Kidney (tissue), 14 donors: Measurements from ENCODE around the gene CENPN. TPM values are rescaled to one million over a fixed set of nuclear protein-coding genes. Genes with fewer than 3 reads are reported as not detected.

Experiments
- DNase-seq, 5 donors: peaks; one replicate each; pipeline ENCODE4 v3.0.0-alpha.2; 2013 to 2020
- FAIRE-seq: peaks from 2 replicates; lab custom pipeline; 2012; peaks lifted over from hg19 to GRCh38; lab: Jason Lieb, UNC
- H3K27ac ChIP-seq, 2 donors: one replicate each; pipeline ENCODE4 v1.7.0; 2013; ENCODE audit warnings: low read depth in 2 of 2, low read length in 2 of 2, inconsistent platforms in 1 of 2
- H3K27me3 ChIP-seq: one replicate; pipeline ENCODE4 v1.7.1; 2013; ENCODE audit warnings: low read length, inconsistent platforms; ENCODE audit not compliant: control insufficient read depth, insufficient read depth
- H3K36me3 ChIP-seq, 3 donors: one replicate each; pipeline versions ENCODE4 v1.7.0 to v1.7.1; 2013; ENCODE audit warnings: low read length in 3 of 3, control low read depth in 1 of 3, inconsistent platforms in 1 of 3; ENCODE audit not compliant: insufficient read depth in 3 of 3, control insufficient read depth in 2 of 3
- H3K4me1 ChIP-seq, 3 donors: one replicate each; pipeline versions ENCODE4 v1.7.0 to v1.7.1; 2013; ENCODE audit warnings: low read length in 3 of 3, inconsistent platforms in 1 of 3, low read depth in 1 of 3; ENCODE audit not compliant: control insufficient read depth in 2 of 3, insufficient read depth in 2 of 3
- H3K4me3 ChIP-seq, 3 donors: one replicate each; pipeline versions ENCODE4 v1.7.0 to v1.8.1; 2013; ENCODE audit warnings: low read length in 3 of 3, control low read depth in 1 of 3, inconsistent platforms in 1 of 3
- H3K9ac ChIP-seq, 3 donors: one replicate each; pipeline versions ENCODE4 v1.7.0 to v1.7.1; 2013; ENCODE audit warnings: low read length in 3 of 3, control low read depth in 1 of 3, inconsistent platforms in 1 of 3
- H3K9me3 ChIP-seq, 3 donors: one replicate each; pipeline versions ENCODE4 v1.7.0 to v1.7.1; 2013; ENCODE audit warnings: low read length in 3 of 3, control low read depth in 1 of 3, inconsistent platforms in 1 of 3; ENCODE audit not compliant: control insufficient read depth in 2 of 3, insufficient read depth in 1 of 3
- intact Hi-C: fragments of 100-400 bp; cut with DNase I; formaldehyde crosslinking; loops from one replicate; pipeline ENCODE4 v1.11.1; 2022
- polyA plus RNA-seq: library from polyadenylated mRNA; stranded (reverse); fragments of 350-450 nt; fragmentation: Illumina TruSeq; extraction: RNeasy Lipid Tissue Mini Kit (QIAGEN cat#74804); gene quantifications from one replicate; pipeline ENCODE4 v1.2.3, GENCODE V29; 2014; ENCODE audit warnings: low read depth, low replicate concordance; ENCODE audit not compliant: insufficient read depth
- total RNA-seq: library from RNA; stranded (reverse); fragmentation: NEBNext Ultra II Directional; extraction: Animal tissue kit (Norgen Biotek cat#: 25700); gene quantifications from one replicate; pipeline ENCODE4 v1.2.1, GENCODE V29; 2021
- TF ChIP-seq, protein P1 (sequence below): IDR thresholded peaks from 3 replicates; pipeline ENCODE4 v1.5.1; 2012; ENCODE audit warnings: mild to moderate bottlenecking, moderate library complexity, borderline replicate concordance; ENCODE audit not compliant: insufficient read depth; ENCODE audit errors: extremely low read depth
- donor health status: control.
- donor health status: control.
- donor health status: control.
- donor health status: control.
- donor health status: control.
- donor health status: DM: yes; HTN: yes; CAD: no.
- donor health status: Normal renal cell carcinoma (clear cell type).

Gene CENPN
- total and polyA plus RNA-seq, 2 donors from 2014 or later, result 2.0 to 4.1 TPM

- FAIRE-seq (no peak), DNase-seq (peak in 2 of 5 donors; percentile 51 to 68)
- H3K4me1 ChIP-seq, result peaks cover 0 to 2% (median 1%) of the 10 kb centered on the region in 3 donors
- peak overlapping the region in 2 of 3 donors; percentile 50 to 67 for H3K4me3 ChIP-seq
- intact Hi-C loops, result no loop called here
- peak overlapping the region in 1 of 2 donors; percentile 13 for H3K27ac ChIP-seq
- H3K9ac ChIP-seq, result peak overlapping the region in 1 of 3 donors; percentile 17
- TF ChIP-seq, protein P1, sequence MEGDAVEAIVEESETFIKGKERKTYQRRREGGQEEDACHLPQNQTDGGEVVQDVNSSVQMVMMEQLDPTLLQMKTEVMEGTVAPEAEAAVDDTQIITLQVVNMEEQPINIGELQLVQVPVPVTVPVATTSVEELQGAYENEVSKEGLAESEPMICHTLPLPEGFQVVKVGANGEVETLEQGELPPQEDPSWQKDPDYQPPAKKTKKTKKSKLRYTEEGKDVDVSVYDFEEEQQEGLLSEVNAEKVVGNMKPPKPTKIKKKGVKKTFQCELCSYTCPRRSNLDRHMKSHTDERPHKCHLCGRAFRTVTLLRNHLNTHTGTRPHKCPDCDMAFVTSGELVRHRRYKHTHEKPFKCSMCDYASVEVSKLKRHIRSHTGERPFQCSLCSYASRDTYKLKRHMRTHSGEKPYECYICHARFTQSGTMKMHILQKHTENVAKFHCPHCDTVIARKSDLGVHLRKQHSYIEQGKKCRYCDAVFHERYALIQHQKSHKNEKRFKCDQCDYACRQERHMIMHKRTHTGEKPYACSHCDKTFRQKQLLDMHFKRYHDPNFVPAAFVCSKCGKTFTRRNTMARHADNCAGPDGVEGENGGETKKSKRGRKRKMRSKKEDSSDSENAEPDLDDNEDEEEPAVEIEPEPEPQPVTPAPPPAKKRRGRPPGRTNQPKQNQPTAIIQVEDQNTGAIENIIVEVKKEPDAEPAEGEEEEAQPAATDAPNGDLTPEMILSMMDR, result no peak
- no peaks in the 10 kb centered on the region for H3K9me3 ChIP-seq
- H3K27me3 ChIP-seq, result no peaks in the 10 kb centered on the region
- H3K36me3 ChIP-seq, result no peaks in the 10 kb centered on the region
These were observed 10.3 kb upstream of the CENPN start for GRCh38 chr16:80996688-80997138.

GRCh38 chr16:80997139-80997798, 9.7 kb upstream of the CENPN start:
- H3K4me3 ChIP-seq, result peak overlapping the region; percentile 12 to 67 (median 50)
- DNase-seq (peak in 2 of 5 donors; percentile 53 to 68), FAIRE-seq (no peak)
- H3K9me3 ChIP-seq, result no peaks in the 10 kb centered on the region
- no peaks in the 10 kb centered on the region for H3K36me3 ChIP-seq
- TF ChIP-seq, protein P1, result no peak
- peaks cover 0 to 2% (median 2%) of the 10 kb centered on the region in 3 donors for H3K4me1 ChIP-seq
- peak overlapping the region in 2 of 3 donors; percentile 17 to 38 for H3K9ac ChIP-seq
- H3K27ac ChIP-seq, result peak overlapping the region; percentile 0 to 13
- intact Hi-C loops, result no loop called here
- no peaks in the 10 kb centered on the region for H3K27me3 ChIP-seq

DNA sequence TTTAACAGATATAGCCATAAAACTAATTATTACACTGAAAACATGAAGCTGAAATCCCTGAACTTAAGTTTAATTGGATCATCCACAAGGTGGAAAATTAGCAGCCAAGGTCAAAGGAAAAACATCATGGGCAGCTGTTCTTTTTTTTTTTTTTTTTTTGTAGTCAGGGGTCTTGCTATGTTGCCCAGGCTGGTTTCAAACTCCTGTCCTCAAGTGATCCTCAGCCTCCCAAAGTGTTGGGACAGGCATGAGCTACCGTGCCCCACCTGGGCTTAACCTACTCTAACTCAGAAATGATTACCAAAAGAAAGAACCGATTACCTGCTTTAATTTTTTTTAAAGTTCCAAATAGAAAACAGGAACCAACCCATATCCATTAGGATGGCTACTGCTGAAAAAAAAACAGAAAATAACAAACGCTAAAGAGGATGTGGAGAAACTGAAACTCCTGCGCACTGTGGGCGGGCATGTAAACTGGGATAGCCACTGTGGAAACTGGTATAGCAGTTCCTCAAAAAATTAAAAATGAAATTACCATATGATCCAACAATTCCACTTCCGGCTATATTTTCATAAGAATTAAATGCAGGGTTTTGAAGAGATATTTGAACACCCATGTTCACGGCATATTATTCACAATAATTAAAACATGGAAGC, 8.9 kb upstream of the CENPN start:
- intact Hi-C loops, result no loop called here
- no peak overlapping the region for H3K27ac ChIP-seq
- H3K9ac ChIP-seq, result no peak overlapping the region
- DNase-seq (no peak), FAIRE-seq (no peak)
- no peaks in the 10 kb centered on the region for H3K27me3 ChIP-seq
- no peaks in the 10 kb centered on the region for H3K9me3 ChIP-seq
- peaks cover 0 to 2% (median 2%) of the 10 kb centered on the region in 3 donors for H3K4me1 ChIP-seq
- TF ChIP-seq, protein P1, result no peak
- peak overlapping the region in 1 of 3 donors; percentile 50 for H3K4me3 ChIP-seq
- no peaks in the 10 kb centered on the region for H3K36me3 ChIP-seq
